ENCODE data around the gene NIM1K.
"Not testable (repeated sequence)": the region's sequence is repeated elsewhere in the genome, so short reads cannot be mapped to it uniquely, and the experiment has no call there.

Gene NIM1K

DNA sequence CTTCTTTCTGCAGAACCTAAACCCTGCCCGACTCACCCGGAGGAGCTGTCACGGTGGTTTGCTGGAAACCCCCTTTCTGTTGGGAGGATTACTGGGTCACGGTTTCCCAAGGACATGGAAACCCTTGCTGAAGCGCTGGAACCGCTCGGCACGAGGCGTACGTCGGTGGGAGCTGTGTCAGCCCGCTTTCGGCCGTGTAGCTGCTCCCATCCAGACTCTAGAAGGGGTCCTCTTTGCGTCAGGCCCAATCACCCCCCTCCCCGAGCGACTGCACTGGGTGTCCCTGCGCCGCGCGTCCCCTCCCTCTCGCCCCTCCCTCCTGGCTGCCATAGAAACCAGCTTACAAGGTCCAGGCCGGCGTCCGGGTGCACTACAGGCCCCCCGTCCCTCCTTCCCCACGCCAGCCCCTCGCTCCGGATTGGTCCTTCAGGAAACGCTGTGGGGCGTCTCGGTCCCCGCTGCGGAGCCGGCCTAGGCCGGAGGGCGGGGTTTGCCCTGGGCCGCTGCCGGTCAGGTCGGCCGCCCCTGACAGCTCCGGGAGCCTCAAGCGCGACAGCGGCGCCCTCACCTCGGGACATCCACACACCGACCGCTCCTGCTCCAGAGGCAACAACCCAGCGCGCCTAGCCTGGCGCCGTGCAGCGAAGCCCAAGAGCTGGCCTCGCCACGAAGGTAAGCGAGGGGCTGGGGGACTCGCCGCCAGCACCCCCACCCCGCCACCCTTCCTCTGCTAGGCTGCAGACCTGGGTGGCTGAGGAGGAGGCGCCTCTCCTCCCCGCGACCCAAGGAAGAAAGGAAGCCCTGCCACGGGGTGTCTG lies at the start of gene NIM1K:
Gene NIM1K, plus strand, starts transcription at position 486 of the 818 bp plus-strand sequence. CDS start 53,551 bp downstream, outside the sequence.
- DNase-seq (ENCODE audit: low read depth, low spot score): peak; percentile 58

DNA sequence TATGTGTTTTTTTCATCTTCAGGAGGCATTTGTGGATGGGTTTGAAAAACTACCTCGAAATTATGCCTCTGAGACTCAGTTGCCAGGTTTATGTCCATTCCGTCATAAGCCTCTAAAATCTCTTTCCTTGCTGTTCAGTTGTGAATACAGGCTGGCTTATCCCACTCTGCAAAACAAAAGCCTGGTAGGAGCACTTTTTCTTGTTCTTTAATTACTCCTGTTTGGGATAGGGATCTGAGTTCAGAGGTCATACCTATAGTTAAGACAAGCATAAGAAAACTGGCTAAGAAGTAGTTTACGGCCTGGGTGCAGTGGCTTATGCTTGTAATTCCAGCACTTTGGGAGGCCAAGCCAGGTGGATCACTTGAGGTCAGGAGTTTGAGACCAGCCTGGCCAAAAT lies 47.0 kb upstream of the NIM1K start:
- DNase-seq (ENCODE audit: low read depth, low spot score): no peak

DNA sequence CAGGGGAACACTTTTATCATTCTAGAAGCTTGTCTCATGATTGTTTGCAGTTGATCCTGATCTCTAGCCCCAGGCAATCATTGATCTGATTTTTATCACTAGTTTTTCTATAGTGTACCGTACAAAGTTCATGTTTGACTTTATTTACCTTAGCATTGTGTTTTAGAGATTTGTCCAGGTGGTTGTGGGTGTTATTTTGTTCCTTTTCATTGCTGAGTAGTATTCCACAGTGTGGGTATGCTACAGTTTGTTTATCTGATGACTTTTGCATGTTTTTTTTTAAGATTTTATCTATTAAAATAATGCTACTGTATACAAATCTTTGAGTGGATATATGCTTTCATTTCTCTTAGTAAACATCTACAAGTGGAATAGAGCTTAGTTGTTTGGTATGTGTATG lies 45.1 kb upstream of the NIM1K start:
- DNase-seq (ENCODE audit: low read depth, low spot score): no peak

DNA sequence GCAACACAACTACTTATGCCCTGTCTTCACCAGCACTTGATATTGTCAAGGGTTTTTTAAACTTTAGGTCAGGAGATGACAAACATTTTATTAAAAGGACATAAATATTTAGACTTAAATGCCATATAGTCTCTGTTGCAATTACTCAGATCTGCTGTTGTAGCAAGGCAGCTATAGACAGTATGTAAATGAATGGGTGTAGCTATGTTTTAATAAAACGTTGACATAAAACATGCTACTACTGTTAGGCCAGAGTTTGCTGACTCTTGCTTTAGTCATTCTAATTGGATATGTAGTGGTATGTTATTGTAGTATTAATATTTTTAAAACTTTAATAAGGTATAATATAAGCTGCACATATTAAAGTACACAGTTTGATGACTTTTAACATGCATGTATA lies 43.6 kb upstream of the NIM1K start:
- no peak for DNase-seq (ENCODE audit: low read depth, low spot score)

DNA sequence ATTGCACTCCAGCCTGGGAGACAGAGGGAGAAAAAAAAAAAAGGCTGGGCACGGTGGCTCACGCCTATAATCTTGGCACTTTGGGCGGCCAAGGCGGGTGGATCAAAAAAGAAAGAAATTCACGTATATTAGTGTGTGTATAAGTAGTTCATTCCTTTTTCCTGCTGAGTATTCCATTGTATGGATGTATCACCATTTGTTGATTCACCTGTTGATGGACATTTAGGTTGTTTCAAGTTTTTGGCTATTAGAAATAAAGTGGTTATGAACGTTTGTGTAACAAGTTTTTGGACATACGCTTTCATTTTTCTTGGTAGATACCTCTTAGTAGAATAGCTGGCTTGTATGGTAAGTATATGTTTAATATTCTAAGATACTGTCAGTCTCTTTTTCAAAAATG lies 42.8 kb upstream of the NIM1K start:
- DNase-seq (ENCODE audit: low read depth, low spot score): no peak

DNA sequence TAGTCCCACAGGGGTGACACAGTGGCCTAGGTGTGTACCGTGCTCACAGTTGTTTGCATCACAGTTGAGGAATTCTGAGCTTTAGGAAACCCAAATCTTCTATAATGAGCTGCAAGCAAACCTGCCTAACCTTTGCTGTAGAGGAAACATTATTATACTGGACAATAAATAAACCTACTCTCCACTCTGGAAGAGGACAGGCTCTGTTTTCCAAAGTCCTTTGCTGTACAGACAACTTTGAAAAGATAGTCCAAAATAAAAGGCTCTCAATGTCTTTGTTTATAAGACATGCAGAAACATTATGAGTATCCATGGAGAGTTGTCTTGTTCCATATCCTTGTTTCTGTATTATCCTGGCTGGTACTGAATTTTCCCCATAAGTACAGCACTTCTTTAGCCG lies 42.0 kb upstream of the NIM1K start:
- no peak for DNase-seq (ENCODE audit: low read depth, low spot score)

DNA sequence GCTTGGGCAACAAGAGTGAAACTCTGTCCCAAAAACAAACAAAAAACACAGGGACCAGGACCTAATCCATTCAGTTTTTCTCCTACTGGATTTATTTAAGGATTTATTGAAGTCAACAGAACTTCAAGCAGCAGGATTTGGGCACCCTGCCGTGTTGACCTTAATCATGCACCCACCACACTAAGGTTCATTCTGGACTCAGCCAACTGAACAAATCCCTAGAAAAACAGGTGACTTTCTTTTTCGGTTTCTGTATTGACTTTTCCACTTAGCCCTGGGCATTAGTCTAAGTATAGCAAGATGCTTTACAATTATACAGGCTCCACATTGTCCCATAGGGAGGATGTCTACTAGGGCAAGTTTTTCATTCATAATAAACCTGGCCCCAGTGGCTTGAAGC lies 41.3 kb upstream of the NIM1K start:
- DNase-seq (ENCODE audit: low read depth, low spot score): no peak

DNA sequence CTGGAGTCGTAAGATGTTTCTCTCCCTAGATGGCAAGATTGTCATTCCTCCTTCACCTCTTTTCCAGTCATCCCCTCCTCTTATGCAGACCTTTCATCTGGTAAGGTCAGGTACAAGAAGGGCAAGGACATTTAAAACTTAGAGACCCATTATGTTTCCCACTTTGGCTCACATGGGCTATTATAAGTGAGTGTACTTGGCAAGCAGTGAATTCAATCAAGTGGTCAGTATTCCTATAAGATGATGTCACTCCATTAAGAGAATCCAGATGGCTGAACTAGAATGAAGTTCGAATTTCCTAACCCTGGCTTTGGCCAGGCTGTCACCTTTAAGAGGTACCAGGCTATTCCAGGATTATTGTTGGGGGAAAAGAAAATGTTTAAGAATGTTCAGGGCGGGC lies 39.1 kb upstream of the NIM1K start:
- DNase-seq (ENCODE audit: low read depth, low spot score): no peak

DNA sequence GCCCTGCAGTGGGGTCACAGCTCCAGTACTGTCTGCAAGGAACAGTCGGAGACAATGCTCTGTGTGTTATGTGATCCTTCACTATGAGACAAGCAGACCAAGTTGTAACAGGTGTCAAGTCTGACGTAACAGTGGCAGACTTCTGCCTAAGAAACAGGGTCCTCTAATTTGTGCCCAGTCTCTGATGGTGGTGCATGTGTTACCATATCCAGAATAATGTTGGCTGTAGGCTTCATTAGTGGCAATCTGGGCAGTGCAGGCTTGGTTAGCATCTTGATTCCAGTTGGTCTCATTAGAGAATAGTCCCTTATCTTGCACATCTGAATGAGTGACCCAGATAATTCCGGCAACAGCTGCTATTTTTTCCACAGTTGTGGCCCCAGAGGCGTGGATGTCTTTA lies 37.6 kb upstream of the NIM1K start:
- no peak for DNase-seq (ENCODE audit: low read depth, low spot score)

DNA sequence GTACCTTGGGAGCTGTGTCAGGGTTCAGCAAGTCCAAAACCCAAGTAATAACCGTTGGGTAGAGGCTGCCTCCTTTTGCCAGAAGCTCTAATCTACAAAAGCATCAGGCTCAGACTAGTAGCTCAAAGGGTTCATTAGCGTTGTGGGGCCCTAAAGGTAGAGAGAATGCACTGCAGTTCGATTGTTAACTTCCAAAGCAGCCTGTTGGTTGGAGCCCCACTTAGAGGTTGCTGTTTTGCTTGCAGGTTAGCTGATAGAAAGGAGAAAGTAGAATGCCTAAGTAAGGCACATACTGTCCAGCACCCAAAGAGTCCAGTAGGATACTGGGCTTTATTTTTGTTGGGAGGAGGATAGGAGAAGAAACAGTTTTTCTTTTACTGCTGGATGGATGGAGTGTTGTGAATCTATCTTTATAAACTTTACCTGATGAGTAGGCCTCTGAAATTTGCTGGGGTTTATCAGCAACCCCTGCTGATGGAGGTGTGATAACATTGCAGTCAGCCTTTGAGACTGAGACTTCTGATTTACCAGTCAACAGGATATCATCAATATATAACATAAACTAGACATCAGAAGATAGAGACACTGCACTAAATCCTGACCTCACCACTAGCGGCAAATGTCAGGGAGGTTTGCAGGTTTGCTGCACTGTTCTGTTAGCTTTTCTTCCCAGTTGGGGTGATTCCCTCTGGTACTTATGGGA lies 36.5 kb upstream of the NIM1K start:
- DNase-seq (ENCODE audit: low read depth, low spot score): peak; percentile 9

DNA sequence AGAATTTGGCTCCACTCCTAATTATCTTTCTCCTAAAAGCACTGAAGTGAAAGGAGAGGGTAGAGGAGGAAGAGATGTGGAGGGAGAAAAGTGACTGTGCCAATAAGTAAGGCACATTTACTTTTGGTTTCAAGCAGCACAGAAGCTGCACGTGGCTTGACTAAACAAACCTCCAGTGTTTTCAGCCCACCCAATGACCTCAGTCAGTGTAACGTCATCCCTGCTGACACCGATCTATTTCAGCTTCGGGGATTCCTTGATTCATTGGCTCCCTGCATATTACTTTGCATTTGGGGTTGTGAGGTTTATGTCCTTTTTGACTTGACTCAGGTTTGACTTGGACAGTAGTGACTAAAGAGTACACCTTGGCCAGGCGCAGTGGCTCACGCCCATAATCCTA lies 35.6 kb upstream of the NIM1K start:
- DNase-seq (ENCODE audit: low read depth, low spot score): no peak

DNA sequence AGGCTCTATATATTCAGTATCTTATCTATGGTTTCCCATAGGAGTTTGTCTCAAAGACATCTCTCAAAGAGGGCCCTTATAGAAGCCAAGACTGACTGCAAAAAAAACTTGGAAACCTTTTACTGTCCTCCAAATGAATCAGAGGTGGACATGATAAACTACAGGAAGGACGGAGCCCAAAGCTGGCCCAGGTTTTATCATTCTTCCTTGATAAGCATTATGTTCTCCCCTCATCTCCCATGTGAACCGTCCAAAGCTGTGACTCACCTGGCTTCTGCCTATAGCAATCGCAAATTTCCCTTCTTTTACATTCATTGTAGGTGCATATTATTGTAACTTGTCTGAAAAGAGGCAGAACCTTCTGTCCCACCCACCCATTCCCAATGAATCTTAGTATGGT lies 35.0 kb upstream of the NIM1K start:
- no peak for DNase-seq (ENCODE audit: low read depth, low spot score)

DNA sequence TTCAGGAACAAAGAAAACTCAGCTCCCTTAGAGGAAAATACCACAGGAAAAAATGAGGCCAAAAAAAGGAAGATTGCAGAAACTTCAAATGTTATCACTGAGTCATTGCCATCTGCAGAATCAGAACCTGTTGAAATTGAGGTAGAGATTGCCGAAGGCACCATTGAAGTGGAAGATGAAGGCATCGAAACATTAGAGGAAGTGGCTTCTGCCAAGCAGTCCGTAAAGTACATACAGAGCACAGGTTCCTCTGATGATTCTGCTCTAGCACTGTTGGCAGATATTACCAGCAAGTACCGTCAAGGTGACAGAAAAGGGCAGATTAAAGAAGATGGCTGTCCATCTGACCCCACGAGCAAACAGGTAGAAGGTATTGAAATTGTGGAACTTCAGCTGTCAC lies 30.8 kb upstream of the NIM1K start:
- no peak for DNase-seq (ENCODE audit: low read depth, low spot score)

DNA sequence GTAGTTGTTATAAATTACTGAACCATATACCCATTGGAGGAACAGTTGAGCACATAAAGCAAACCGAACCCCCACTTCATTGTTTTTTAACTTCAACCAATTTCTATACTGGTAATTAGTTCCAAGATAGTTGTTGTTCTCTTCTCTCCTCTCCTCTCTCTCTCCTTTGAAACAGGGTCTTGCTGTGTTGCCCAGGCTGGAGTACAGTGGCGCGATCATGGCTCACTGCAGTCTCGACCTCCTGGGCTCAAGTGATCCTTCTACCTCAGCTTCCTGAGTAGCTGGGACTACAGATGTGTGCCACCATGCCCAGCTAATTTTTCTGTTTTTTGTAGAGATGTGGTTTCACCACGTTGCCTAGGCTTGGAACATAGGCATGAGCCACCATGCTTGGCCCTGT lies 27.2 kb upstream of the NIM1K start:
- not testable (repeated sequence) for DNase-seq (ENCODE audit: low read depth, low spot score)

DNA sequence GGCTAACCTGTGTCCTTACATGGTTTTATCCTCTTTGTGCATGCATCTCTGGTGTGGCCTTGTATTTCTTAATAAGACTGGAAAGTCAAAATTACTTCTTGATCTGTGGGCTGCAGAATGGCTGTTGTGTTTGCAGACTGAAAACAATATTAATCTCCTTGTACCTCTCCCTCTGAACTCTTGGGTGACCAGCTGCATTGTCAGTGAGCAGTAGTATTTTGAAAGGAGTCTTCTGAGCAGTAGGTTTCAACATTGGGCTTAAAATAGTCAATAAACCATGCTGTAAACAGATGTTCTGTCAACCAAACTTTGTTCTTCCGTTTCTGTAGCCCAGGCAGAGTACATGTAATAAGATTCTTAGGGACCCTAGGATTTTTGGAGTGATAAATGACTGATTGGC lies 26.7 kb upstream of the NIM1K start:
- DNase-seq (ENCODE audit: low read depth, low spot score): no peak

DNA sequence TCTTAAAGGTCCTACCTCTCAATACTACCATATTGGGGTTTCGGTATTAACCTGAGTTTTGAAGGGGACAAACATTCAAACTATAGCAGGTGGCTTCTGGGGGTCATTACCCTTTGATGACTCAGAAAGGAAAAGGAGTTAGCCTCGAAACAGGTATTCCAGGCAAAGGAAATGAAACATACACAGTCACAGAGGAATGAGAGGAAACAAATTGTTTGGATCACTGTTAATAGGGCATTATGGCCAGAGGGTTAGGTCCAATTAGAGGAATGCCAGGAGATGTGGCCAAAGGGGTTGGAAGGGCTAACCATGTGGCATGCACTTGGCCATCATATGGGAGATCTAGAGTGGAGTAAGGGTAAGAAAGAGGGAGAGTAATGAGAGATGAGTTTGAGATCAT lies 23.9 kb upstream of the NIM1K start:
- no peak for DNase-seq (ENCODE audit: low read depth, low spot score)

DNA sequence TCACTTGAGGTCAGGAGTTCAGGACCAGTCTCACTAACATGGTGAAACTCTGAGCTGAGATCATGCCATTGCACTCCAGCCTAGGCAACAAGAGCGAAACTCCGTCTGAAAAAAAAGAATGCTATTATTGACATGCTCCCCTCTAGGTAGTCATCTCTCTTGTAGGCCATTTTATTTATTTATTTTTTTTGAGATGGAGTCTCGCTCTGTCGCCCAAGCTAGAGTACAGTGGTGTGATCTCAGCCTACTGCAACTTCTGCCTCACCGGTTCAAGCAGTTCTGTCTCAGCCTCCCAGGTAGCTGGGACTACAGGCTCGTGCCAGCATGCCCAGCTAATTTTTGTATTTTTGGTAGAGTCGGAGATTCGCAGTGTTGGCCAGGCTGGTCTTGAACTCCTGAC lies 20.6 kb upstream of the NIM1K start:
- DNase-seq (ENCODE audit: low read depth, low spot score): no peak

DNA sequence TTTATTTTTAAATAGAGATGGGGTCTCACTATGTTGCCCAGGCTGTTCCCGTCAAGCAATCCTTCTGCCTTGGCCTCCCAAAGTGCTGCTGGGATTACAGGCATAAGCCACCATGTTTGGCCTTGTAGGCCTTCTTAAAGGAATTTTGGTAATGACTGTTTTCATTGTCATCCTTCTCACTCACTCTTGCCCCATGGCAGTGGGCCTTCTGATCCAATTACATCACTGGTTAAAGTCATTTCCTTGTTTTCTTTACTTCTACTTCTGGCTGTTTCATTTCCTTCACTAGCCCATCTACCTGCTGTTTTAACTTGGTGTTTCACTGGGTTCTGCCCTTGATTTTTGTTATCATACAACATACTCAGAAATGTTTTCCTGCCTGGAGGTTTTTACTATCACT lies 20.1 kb upstream of the NIM1K start:
- no peak for DNase-seq (ENCODE audit: low read depth, low spot score)

DNA sequence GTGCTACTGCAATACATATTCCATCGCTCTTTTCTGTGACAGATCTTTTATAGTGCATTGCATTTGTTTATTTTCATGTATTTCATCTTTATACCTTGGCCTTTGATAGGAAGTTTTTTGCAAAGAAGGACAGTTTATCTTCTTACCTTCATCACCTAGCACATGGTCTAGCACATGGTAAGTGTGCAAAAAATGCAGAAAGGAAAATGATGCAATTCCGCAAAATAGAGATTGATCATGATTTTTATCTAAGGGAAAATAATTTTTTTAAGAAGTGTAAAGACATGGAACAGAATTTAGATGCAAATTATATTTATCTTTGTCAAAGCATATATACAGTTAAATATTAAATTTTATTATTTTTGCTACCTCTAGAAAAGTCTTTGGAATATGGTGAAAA lies 19.2 kb upstream of the NIM1K start:
- no peak for DNase-seq (ENCODE audit: low read depth, low spot score)

DNA sequence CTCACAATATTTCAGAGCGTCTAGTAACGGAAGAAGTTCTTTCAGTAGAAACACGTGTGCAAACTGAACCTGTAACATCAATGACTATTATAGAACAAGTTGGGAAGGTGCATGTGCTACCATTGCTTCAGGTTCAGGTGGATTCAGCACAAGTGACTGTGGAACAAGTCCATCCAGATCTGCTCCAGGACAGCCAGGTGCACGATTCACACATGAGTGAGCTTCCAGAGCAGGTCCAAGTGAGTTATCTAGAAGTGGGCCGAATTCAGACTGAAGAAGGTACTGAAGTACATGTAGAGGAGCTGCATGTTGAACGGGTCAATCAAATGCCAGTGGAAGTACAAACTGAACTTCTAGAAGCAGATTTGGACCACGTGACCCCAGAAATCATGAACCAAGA lies 17.4 kb upstream of the NIM1K start:
- DNase-seq (ENCODE audit: low read depth, low spot score): no peak

DNA sequence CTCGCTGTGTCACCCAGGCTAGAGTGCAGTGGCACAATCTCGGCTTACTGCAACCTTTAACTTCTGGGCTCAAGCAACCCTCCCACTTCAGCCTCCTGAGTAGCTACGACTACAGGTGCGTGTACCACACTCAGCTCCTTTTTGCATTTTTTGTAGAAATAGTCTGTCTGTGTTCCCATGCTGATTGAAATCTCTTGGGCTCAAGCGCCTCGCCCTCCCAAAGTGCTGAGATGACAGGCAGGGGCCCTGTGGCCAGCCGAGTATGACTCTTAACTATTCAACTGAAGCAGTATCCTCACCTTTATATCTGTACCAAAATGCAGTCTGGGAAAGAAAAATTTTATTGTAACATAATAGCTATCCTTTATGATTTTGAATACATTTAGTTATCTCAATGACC lies 12.2 kb upstream of the NIM1K start:
- no peak for DNase-seq (ENCODE audit: low read depth, low spot score)

DNA sequence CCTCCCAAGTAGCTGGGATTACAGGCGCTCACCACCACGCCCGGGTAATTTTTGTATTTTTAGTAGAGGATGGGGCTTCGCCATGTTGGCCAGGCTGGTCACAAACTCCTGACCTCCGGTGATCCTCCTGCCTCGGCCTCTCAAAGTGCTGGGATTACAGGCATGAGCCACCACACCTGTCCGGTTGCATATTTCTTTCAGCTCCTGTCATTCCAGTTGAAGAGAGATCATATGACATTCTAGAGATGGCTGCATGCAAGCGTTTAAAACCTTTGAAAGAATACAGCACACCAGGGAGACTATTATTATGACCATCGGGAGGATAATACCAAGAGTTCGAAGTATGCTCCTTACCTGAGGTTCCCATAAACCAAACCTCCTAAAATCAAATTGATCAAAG lies 9.6 kb upstream of the NIM1K start:
- no peak for DNase-seq (ENCODE audit: low read depth, low spot score)

DNA sequence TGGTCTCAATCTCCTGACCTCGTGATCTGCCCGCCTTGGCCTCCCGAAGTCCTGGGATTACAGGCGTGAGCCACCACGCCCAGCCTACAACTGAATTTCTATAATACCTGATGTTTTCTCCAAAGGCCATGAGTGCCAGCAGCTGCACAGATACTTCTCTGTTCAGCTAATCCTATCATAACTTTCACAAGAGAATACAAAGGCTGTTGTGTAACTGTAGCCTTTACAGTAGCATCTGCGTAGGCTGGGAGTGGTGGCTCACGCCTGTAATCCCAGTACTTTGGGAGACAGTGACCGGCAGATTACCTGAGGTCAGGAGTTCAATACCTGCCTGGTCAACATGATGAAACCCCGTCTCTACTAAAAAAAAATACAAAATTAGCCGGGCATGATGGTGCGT lies 8.9 kb upstream of the NIM1K start:
- not testable (repeated sequence) for DNase-seq (ENCODE audit: low read depth, low spot score)

All from ELF-1 (cell line).